ENCODE measurements around the gene CCT4. TPM values are rescaled to one million over a fixed set of nuclear protein-coding genes. Genes with fewer than 3 reads are reported as not detected.

Gene CCT4, protein sequence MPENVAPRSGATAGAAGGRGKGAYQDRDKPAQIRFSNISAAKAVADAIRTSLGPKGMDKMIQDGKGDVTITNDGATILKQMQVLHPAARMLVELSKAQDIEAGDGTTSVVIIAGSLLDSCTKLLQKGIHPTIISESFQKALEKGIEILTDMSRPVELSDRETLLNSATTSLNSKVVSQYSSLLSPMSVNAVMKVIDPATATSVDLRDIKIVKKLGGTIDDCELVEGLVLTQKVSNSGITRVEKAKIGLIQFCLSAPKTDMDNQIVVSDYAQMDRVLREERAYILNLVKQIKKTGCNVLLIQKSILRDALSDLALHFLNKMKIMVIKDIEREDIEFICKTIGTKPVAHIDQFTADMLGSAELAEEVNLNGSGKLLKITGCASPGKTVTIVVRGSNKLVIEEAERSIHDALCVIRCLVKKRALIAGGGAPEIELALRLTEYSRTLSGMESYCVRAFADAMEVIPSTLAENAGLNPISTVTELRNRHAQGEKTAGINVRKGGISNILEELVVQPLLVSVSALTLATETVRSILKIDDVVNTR
- polyA plus RNA-seq (2011; rRNA removed) (61.0 and 108 TPM in 2 replicates), polyA minus RNA-seq (2011; rRNA and poly(A)+ RNA removed) (41.1 and 43.3 TPM in 2 replicates)

DNA sequence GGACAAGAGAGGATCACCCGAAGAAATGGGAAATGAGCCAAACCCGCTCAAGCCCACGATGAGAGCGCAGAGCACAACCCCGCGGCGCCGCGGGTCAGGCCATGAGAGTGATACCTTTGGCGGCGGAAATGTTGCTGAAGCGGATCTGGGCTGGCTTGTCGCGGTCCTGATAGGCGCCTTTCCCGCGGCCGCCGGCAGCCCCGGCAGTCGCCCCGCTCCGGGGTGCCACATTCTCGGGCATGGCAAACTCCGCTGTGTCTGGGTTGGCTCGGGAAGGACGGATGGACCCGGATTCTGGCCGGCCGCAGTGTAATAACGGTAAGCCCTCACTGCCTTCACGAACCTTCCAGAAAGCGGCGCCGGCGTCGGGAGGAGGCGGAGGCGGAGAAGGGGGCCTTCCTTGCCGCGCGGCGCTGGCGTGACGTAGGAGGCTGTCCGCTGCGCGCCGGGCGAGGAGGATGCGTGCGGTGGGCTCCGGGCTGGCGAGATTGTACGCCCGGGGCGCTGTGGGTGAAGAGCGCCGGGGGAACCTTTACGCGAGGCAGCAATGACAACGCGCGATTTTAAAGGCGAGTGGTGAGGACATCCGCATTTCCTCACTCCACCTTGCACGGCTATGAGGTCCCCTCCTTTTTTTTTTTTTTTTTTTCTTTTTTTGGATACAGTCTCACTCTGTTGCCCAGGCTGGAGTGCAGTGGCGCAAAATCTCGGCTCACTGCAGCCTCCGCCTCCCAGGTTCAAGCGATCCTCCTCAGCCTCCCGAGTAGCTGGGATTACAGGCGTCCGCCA is at the start of gene CCT4:
CCT4 (minus strand) TSS at position 390 of the 789 bp plus-strand sequence; CDS start at position 241, 149 bp downstream.
- POLR2A ChIA-PET, result no interaction called here
- TF ChIP-seq, protein P1, sequence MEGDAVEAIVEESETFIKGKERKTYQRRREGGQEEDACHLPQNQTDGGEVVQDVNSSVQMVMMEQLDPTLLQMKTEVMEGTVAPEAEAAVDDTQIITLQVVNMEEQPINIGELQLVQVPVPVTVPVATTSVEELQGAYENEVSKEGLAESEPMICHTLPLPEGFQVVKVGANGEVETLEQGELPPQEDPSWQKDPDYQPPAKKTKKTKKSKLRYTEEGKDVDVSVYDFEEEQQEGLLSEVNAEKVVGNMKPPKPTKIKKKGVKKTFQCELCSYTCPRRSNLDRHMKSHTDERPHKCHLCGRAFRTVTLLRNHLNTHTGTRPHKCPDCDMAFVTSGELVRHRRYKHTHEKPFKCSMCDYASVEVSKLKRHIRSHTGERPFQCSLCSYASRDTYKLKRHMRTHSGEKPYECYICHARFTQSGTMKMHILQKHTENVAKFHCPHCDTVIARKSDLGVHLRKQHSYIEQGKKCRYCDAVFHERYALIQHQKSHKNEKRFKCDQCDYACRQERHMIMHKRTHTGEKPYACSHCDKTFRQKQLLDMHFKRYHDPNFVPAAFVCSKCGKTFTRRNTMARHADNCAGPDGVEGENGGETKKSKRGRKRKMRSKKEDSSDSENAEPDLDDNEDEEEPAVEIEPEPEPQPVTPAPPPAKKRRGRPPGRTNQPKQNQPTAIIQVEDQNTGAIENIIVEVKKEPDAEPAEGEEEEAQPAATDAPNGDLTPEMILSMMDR (IDR thresholded peaks at IDR 0.05; ENCODE audit: insufficient read depth, low read depth, low read length), result no peak
- DNase-seq (ENCODE audit: low read depth), result no peak
- Histone ChIP-seq H3K36me3 (ENCODE audit: control insufficient read depth, insufficient read depth, low read length) (no peaks in the 10 kb centered on the region), H3K4me3 (ENCODE audit: low read depth, low read length) (peak within 1 kb of the TSS; percentile 96), H3K27me3 (ENCODE audit: control insufficient read depth, insufficient read depth, low read length) (no peaks in the 10 kb centered on the region)
- CTCF ChIA-PET, result no interaction called here

DNA sequence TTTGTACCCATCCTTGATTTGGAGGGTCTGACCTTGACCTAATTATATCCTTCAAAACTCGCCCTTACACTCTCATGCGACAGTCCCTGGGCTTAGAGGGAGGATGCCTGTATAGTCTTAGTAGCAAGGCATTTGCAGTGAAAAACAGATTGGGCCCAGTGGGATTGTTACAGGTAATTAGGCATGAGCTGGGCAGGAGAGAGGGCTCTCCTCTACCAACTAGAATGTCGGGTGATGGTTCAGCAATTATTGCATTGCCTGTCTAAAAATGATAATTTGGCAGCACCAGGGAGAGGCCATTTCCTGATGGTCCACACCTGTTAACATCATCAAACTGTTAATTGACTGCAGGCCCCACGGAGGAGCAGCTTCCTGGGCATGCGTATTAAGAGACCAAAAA is 49.4 kb upstream of the CCT4 start:
- Histone ChIP-seq H3K27me3 (ENCODE audit: control insufficient read depth, insufficient read depth, low read length) (no peaks in the 10 kb centered on the region), H3K36me3 (ENCODE audit: control insufficient read depth, insufficient read depth, low read length) (no peaks in the 10 kb centered on the region), H3K4me3 (ENCODE audit: low read depth, low read length) (no peak overlapping the region)
- TF ChIP-seq, protein P1 (IDR thresholded peaks at IDR 0.05; ENCODE audit: insufficient read depth, low read depth, low read length), result no peak
- ChIA-PET POLR2A (no interaction called here), CTCF (no interaction called here)
- DNase-seq (ENCODE audit: low read depth), result no peak

DNA sequence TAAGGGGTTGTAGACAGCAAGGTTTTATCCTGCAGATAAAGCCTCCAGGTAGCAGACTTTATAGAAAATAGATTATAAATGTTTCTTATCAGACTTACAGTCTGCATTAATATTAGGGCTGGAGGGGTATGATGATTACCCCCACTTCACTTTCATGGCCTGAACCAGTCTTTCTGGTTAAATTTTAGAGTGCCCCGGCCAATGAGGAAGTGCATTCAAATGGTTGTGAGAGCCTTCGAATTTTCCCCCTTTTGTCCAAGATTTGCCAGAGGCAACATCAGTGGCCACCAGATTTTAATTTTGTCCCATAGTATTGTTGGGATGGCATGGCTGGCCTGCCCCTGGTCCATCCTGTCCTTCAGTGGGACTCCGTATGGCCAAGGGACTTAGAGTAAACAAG is 48.6 kb upstream of the CCT4 start:
- TF ChIP-seq, protein P1 (IDR thresholded peaks at IDR 0.05; ENCODE audit: insufficient read depth, low read depth, low read length), result no peak
- H3K27me3 ChIP-seq (ENCODE audit: control insufficient read depth, insufficient read depth, low read length), result no peaks in the 10 kb centered on the region
- ChIA-PET CTCF (no interaction called here), POLR2A (no interaction called here)
- H3K36me3 ChIP-seq (ENCODE audit: control insufficient read depth, insufficient read depth, low read length), result no peaks in the 10 kb centered on the region
- DNase-seq (ENCODE audit: low read depth), result no peak
- H3K4me3 ChIP-seq (ENCODE audit: low read depth, low read length), result no peak overlapping the region

DNA sequence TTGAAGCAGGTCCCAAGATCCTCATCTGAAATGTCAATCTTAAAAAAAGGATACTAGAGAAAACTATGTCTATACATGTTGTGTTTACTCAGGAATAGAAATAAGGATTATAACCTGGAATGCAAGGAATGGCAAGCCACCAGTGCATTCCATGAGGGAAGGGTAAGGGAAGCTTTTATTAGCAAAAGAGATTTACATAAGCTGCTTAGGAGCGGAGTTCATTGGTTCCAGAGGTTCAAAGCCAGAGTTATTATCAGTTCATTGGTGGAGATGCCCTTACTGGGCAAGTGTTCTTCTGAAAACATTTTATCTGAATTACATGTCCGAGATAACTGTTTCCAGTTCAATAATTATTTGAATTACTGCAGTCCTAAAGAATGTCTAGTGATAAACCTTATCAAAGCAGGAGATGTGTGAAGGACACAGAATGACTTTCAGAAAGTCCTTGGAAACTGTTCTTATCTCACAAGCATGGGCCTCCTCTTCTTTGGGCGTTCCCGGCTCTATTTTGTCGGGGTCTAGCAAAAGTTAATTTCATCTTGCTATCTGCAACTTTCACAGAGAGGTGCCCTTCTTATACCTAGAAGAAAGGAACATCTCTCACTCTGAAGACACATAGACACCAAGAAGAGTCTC is 40.5 kb upstream of the CCT4 start:
- TF ChIP-seq, protein P1 (IDR thresholded peaks at IDR 0.05; ENCODE audit: insufficient read depth, low read depth, low read length), result no peak
- POLR2A ChIA-PET, result no interaction called here
- Histone ChIP-seq H3K27me3 (ENCODE audit: control insufficient read depth, insufficient read depth, low read length) (no peaks in the 10 kb centered on the region), H3K4me3 (ENCODE audit: low read depth, low read length) (no peak overlapping the region), H3K36me3 (ENCODE audit: control insufficient read depth, insufficient read depth, low read length) (no peaks in the 10 kb centered on the region; the same call in 1 of the 2 replicates)
- no peak for DNase-seq (ENCODE audit: low read depth)
- CTCF ChIA-PET, result interaction anchor here (0.6 to 0.8 kb wide), 2 partner anchors 12 to 62 kb away, joined by 3 read pairs; no protein-coding TSS in a partner anchor
